ENCODE measurements around the gene BLOC1S1.

BLOC1S1 gene

GRCh38 chr12:55748230-55748993 is 32.6 kb downstream of the BLOC1S1 start:
- H3K27ac ChIP-seq, result no peak overlapping the region
- TF ChIP-seq CTCF (conservative IDR thresholded peaks at IDR 0.05), result no peak

GRCh38 chr12:55755246-55755645 is 39.4 kb downstream of the BLOC1S1 start:
- no peak for TF ChIP-seq CTCF (conservative IDR thresholded peaks at IDR 0.05)
- 0 out of 2 replicates have a peak overlapping the region, but pooled peaks have one; percentile 1 for H3K27ac ChIP-seq

GRCh38 chr12:55757701-55758100 is 41.9 kb downstream of the BLOC1S1 start:
- no peak for TF ChIP-seq CTCF (conservative IDR thresholded peaks at IDR 0.05)
- peak overlapping the region; percentile 78 for H3K27ac ChIP-seq

GRCh38 chr12:55758575-55758974 is 42.7 kb downstream of the BLOC1S1 start:
- H3K27ac ChIP-seq, result peak overlapping the region; percentile 78

GRCh38 chr12:55760663-55761062 is 44.8 kb downstream of the BLOC1S1 start:
- TF ChIP-seq CTCF (conservative IDR thresholded peaks at IDR 0.05), result no peak
- H3K27ac ChIP-seq, result peak overlapping the region; percentile 78

GRCh38 chr12:55762646-55763045 is 46.8 kb downstream of the BLOC1S1 start:
- no peak for TF ChIP-seq CTCF (conservative IDR thresholded peaks at IDR 0.05)
- H3K27ac ChIP-seq, result peak overlapping the region; percentile 13

GRCh38 chr12:55765736-55766290 is 50.0 kb downstream of the BLOC1S1 start:
- TF ChIP-seq CTCF (conservative IDR thresholded peaks at IDR 0.05), result no peak
- peak overlapping the region; percentile 62; the same call in 1 of the 2 replicates for H3K27ac ChIP-seq

- no peak for TF ChIP-seq CTCF (conservative IDR thresholded peaks at IDR 0.05)
- peak overlapping the region; percentile 62 for H3K27ac ChIP-seq
Measured at GRCh38 chr12:55767156-55767555, 51.3 kb downstream of the BLOC1S1 start.

Data from VCaP (cell line).